GM23338 (cell line): ENCODE results near the gene IQGAP2. TPM values are rescaled to one million over a fixed set of nuclear protein-coding genes. Genes with fewer than 3 reads are reported as not detected.

Source experiments
- ATAC-seq: fragments of 200-7000 bp; cut with Tn5 transposase; 3 replicates; pipeline ENCODE4 v1.9.1; 2020
- DNase-seq: peaks from one replicate; pipeline ENCODE4 v3.0.0-alpha.2; 2015; ENCODE audit warnings: low spot score
- H2AFZ ChIP-seq: fragments of 200-600 bp; sonication (generic); 2 replicates; pipeline ENCODE4 v1.8.0; 2016; ENCODE audit warnings: antibody characterized with exemption, mild to moderate bottlenecking, moderate library complexity
- H3F3A ChIP-seq: fragments of 200-600 bp; sonication (generic); replicated peaks from 2 replicates; pipeline ENCODE4 v1.8.0; 2017; ENCODE audit warnings: antibody characterized with exemption, mixed run types, low read depth
- H3K27ac ChIP-seq: fragments of 200-600 bp; sonication (generic); 2 replicates; pipeline ENCODE4 v1.6.1; 2016; ENCODE audit warnings: low read depth
- H3K27me3 ChIP-seq: fragments of 200-600 bp; sonication (generic); 2 replicates; pipeline ENCODE4 v1.8.0; 2016; ENCODE audit warnings: mild to moderate bottlenecking, mixed run types, moderate library complexity; ENCODE audit not compliant: insufficient read depth
- H3K36me3 ChIP-seq: fragments of 200-600 bp; sonication (generic); 2 replicates; pipeline ENCODE4 v1.8.0; 2016; ENCODE audit warnings: mild to moderate bottlenecking; ENCODE audit not compliant: insufficient read depth
- H3K4me1 ChIP-seq: fragments of 200-600 bp; sonication (generic); 2 replicates; pipeline ENCODE4 v1.8.0; 2016; ENCODE audit warnings: mild to moderate bottlenecking, moderate library complexity; ENCODE audit not compliant: insufficient read depth
- H3K4me2 ChIP-seq: fragments of 200-600 bp; sonication (generic); 2 replicates; pipeline ENCODE4 v1.7.1; 2017; ENCODE audit warnings: mixed run types
- H3K4me3 ChIP-seq: fragments of 200-600 bp; sonication (generic); 2 replicates; pipeline ENCODE4 v1.6.1; 2016; ENCODE audit warnings: mixed run types
- H3K79me2 ChIP-seq: fragments of 200-600 bp; sonication (generic); replicated peaks from 2 replicates; pipeline ENCODE4 v1.8.0; 2017; ENCODE audit warnings: mild to moderate bottlenecking; ENCODE audit not compliant: insufficient read depth
- H3K9me2 ChIP-seq: fragments of 200-600 bp; sonication (generic); 2 replicates; pipeline ENCODE4 v1.8.0; 2017; ENCODE audit not compliant: insufficient read depth
- H4K20me1 ChIP-seq: fragments of 200-600 bp; sonication (generic); replicated peaks from 2 replicates; pipeline ENCODE4 v1.8.0; 2017; ENCODE audit warnings: mild to moderate bottlenecking; ENCODE audit not compliant: insufficient read depth
- H3K27ac Mint-ChIP-seq: 2 replicates; pipeline ENCODE4 v1.8.0; 2020; ENCODE audit warnings: inconsistent platforms, mild to moderate bottlenecking, moderate library complexity, mixed read lengths
- H3K27me3 Mint-ChIP-seq: 3 replicates; pipeline ENCODE4 v1.8.0; 2022; ENCODE audit warnings: low read depth, mild to moderate bottlenecking, moderate library complexity, mixed read lengths, inconsistent platforms; ENCODE audit not compliant: insufficient read depth, poor library complexity
- H3K36me3 Mint-ChIP-seq: 3 replicates; pipeline ENCODE4 v1.8.0; 2021; ENCODE audit warnings: low read depth, mild to moderate bottlenecking, inconsistent platforms, moderate library complexity, mixed read lengths
- H3K4me1 Mint-ChIP-seq: 3 replicates; pipeline ENCODE4 v1.8.0; 2020; ENCODE audit warnings: mild to moderate bottlenecking, inconsistent platforms, mixed read lengths
- H3K4me3 Mint-ChIP-seq: 3 replicates; pipeline ENCODE4 v1.8.0; 2021; ENCODE audit warnings: moderate library complexity, mild to moderate bottlenecking, inconsistent platforms, mixed read lengths
- H3K9me3 Mint-ChIP-seq: 3 replicates; pipeline ENCODE4 v1.8.0; 2020; ENCODE audit warnings: moderate library complexity, mild to moderate bottlenecking, inconsistent platforms, mixed read lengths
- CREB1 ChIP-seq: fragments of 250-450 bp; sonication (Bioruptor Pico); IDR thresholded peaks from 2 replicates; pipeline ENCODE4 v1.5.0; 2020; ENCODE audit warnings: low read depth, mild to moderate bottlenecking, moderate library complexity
- CTCF ChIP-seq, 2 experiments: fragments of 200-600 bp in 1 of 2; sonication (generic) in 1 of 2; conservative IDR thresholded peaks; 2 replicates each; pipeline versions ENCODE4 v1.5.1 to v1.6.1; 2016 to 2017; ENCODE audit warnings: antibody characterized with exemption in 2 of 2, low read depth in 2 of 2, mild to moderate bottlenecking in 2 of 2, moderate library complexity in 1 of 2
- EZH2phosphoT487 ChIP-seq: fragments of 200-600 bp; sonication (generic); IDR thresholded peaks from one replicate; pipeline ENCODE4 v1.8.1; 2018; ENCODE audit warnings: antibody characterized with exemption; ENCODE audit not compliant: unreplicated experiment
- JUNB ChIP-seq: IDR thresholded peaks from one replicate; pipeline ENCODE4 v1.6.1; 2016; ENCODE audit warnings: antibody characterized with exemption; ENCODE audit not compliant: unreplicated experiment
- NANOG ChIP-seq: IDR thresholded peaks from 2 replicates; pipeline ENCODE4 v1.6.1; 2016; ENCODE audit warnings: antibody characterized with exemption, borderline replicate concordance
- POLR2AphosphoS5 ChIP-seq: IDR thresholded peaks from 2 replicates; pipeline ENCODE4 v1.6.1; 2016; ENCODE audit warnings: antibody characterized with exemption, low read depth
- STAT1 ChIP-seq: IDR thresholded peaks from one replicate; pipeline ENCODE4 v1.6.1; 2016; ENCODE audit warnings: antibody characterized with exemption; ENCODE audit not compliant: unreplicated experiment
- ZNF462 ChIP-seq: fragments of 250-450 bp; sonication (Bioruptor Pico); IDR thresholded peaks from 2 replicates; pipeline ENCODE4 v1.5.0; 2020; ENCODE audit warnings: mild to moderate bottlenecking, moderate library complexity
- polyA plus RNA-seq: library from polyadenylated mRNA; unstranded; fragments of >200 nt; fragmentation: Nextera tagmentation; extraction: Ambion mirVana; gene quantifications from 2 replicates; pipeline ENCODE4 v1.2.1, GENCODE V29; 2016
- total RNA-seq: library from RNA; depleted of rRNA; stranded (reverse); fragments of >200 nt; shearing (Covaris generic); gene quantifications from 2 replicates; pipeline ENCODE4 v1.2.3, GENCODE V29; 2014

IQGAP2 gene
- total and polyA plus RNA-seq, 2 experiments from 2014 or later: 60.0 to 86.5 TPM

- TF ChIP-seq JUNB (no peak), NANOG (no peak), STAT1 (no peak), CTCF (conservative IDR thresholded peaks at IDR 0.05; ENCODE audit: low read depth in 2 of 2) (no peak)
Measured at GRCh38 chr5:76582230-76583162, 179.4 kb downstream of the IQGAP2 start (continued).

- no peak overlapping the region for H2AFZ ChIP-seq
- Mint-ChIP-seq H3K27me3 (no peaks in the 10 kb centered on the region), H3K27ac (no peak overlapping the region), H3K36me3 (no peaks in the 10 kb centered on the region), H3K4me1 (peaks cover 24% of the 10 kb centered on the region), H3K4me3 (no peak overlapping the region), H3K9me3 (no peaks in the 10 kb centered on the region)
- DNase-seq (no peak), ATAC-seq (no peak)
- H3K4me2 ChIP-seq: peak overlapping the region; percentile 60
- H3F3A ChIP-seq: no peaks in the 10 kb centered on the region
- H3K27me3 ChIP-seq: no peaks in the 10 kb centered on the region
- no peaks in the 10 kb centered on the region for H3K79me2 ChIP-seq
- no peaks in the 10 kb centered on the region for H3K9me2 ChIP-seq
- no peaks in the 10 kb centered on the region for H3K36me3 ChIP-seq
- peak overlapping the region; percentile 12; the same call in 1 of the 2 replicates for H3K4me3 ChIP-seq
- no peaks in the 10 kb centered on the region for H4K20me1 ChIP-seq
- peaks cover 25% of the 10 kb centered on the region for H3K4me1 ChIP-seq
- no peak overlapping the region for H3K27ac ChIP-seq
- TF ChIP-seq POLR2AphosphoS5: no peak
- no peak for TF ChIP-seq STAT1
- TF ChIP-seq ZNF462 (CRISPR knock-in tag): no peak
- peak; percentile 28; the same call in 1 of the 2 replicates for TF ChIP-seq NANOG
- no peak for TF ChIP-seq CREB1 (CRISPR knock-in tag)
- TF ChIP-seq EZH2phosphoT487: no peak
- TF ChIP-seq CTCF (conservative IDR thresholded peaks at IDR 0.05; ENCODE audit: low read depth in 2 of 2): peak in 1 of 2 experiments; percentile 58; a peak in 3 of 4 replicates
Measured at GRCh38 chr5:76583163-76584047, 180.3 kb downstream of the IQGAP2 start.
